ENCODE results near the gene TIGD1.
A peak's percentile ranks its signal among the peaks of the same experiment; 100 is the strongest.

TIGD1 gene

GRCh38 chr2:232511336-232511890 is 38.9 kb downstream of the TIGD1 start:
- no peaks in the 10 kb centered on the region for H3K4me1 Mint-ChIP-seq
- no peak for ATAC-seq
- no peak overlapping the region for H3K27ac Mint-ChIP-seq
- peaks cover 14% of the 10 kb centered on the region for H3K27me3 Mint-ChIP-seq
- no peak overlapping the region for H3K4me3 Mint-ChIP-seq
- no peaks in the 10 kb centered on the region for H3K36me3 Mint-ChIP-seq (ENCODE audit: low read depth)
- DNase-seq, result no peak
- no peaks in the 10 kb centered on the region for H3K9me3 Mint-ChIP-seq

GRCh38 chr2:232508251-232508650 is 42.1 kb downstream of the TIGD1 start:
- Mint-ChIP-seq H3K27ac (no peak overlapping the region), H3K4me1 (peaks cover 9% of the 10 kb centered on the region), H3K9me3 (no peaks in the 10 kb centered on the region), H3K4me3 (no peak overlapping the region), H3K27me3 (peaks cover 34% of the 10 kb centered on the region), H3K36me3 (ENCODE audit: low read depth) (no peaks in the 10 kb centered on the region)
- DNase-seq, result no peak
- ATAC-seq, result no peak

- Mint-ChIP-seq H3K4me1 (peaks cover 14% of the 10 kb centered on the region), H3K36me3 (ENCODE audit: low read depth) (no peaks in the 10 kb centered on the region), H3K9me3 (no peaks in the 10 kb centered on the region), H3K27me3 (peaks cover 36% of the 10 kb centered on the region), H3K27ac (no peak overlapping the region), H3K4me3 (no peak overlapping the region)
- DNase-seq, result no peak
- no peak for ATAC-seq
Observed at GRCh38 chr2:232506709-232507108, 43.6 kb downstream of the TIGD1 start.

GRCh38 chr2:232505856-232506255 is 44.5 kb downstream of the TIGD1 start:
- H3K9me3 Mint-ChIP-seq, result no peaks in the 10 kb centered on the region
- H3K36me3 Mint-ChIP-seq (ENCODE audit: low read depth), result no peaks in the 10 kb centered on the region
- peaks cover 36% of the 10 kb centered on the region for H3K27me3 Mint-ChIP-seq
- ATAC-seq (no peak), DNase-seq (no peak)
- no peak overlapping the region for H3K27ac Mint-ChIP-seq
- peaks cover 14% of the 10 kb centered on the region for H3K4me1 Mint-ChIP-seq
- H3K4me3 Mint-ChIP-seq, result no peak overlapping the region

- Mint-ChIP-seq H3K27ac (no peak overlapping the region), H3K4me3 (peak overlapping the region; percentile 34), H3K4me1 (peaks cover 14% of the 10 kb centered on the region), H3K36me3 (ENCODE audit: low read depth) (no peaks in the 10 kb centered on the region), H3K27me3 (peaks cover 33% of the 10 kb centered on the region), H3K9me3 (no peaks in the 10 kb centered on the region)
- DNase-seq, result no peak
- ATAC-seq, result peak; percentile 33
Observed at GRCh38 chr2:232504438-232504837, 45.9 kb downstream of the TIGD1 start.

GRCh38 chr2:232503809-232504323 is 46.5 kb downstream of the TIGD1 start:
- no peak for ATAC-seq
- Mint-ChIP-seq H3K4me1 (peaks cover 14% of the 10 kb centered on the region), H3K36me3 (ENCODE audit: low read depth) (no peaks in the 10 kb centered on the region), H3K27me3 (peaks cover 33% of the 10 kb centered on the region), H3K27ac (no peak overlapping the region), H3K4me3 (peak overlapping the region; percentile 2), H3K9me3 (no peaks in the 10 kb centered on the region)
- DNase-seq, result no peak

GRCh38 chr2:232502911-232503808 is 47.2 kb downstream of the TIGD1 start:
- peaks cover 37% of the 10 kb centered on the region for H3K27me3 Mint-ChIP-seq
- H3K4me3 Mint-ChIP-seq, result peak overlapping the region; percentile 65
- DNase-seq (peak; percentile 48), ATAC-seq (peak; percentile 20)
- H3K27ac Mint-ChIP-seq, result no peak overlapping the region
- H3K36me3 Mint-ChIP-seq (ENCODE audit: low read depth), result no peaks in the 10 kb centered on the region
- H3K4me1 Mint-ChIP-seq, result peaks cover 14% of the 10 kb centered on the region
- no peaks in the 10 kb centered on the region for H3K9me3 Mint-ChIP-seq

- ATAC-seq, result no peak
- Mint-ChIP-seq H3K27me3 (peaks cover 37% of the 10 kb centered on the region), H3K4me1 (peaks cover 14% of the 10 kb centered on the region), H3K36me3 (ENCODE audit: low read depth) (no peaks in the 10 kb centered on the region), H3K4me3 (peak overlapping the region; percentile 65), H3K9me3 (no peaks in the 10 kb centered on the region), H3K27ac (no peak overlapping the region)
- DNase-seq, result no peak
Observed at GRCh38 chr2:232502511-232502910, 47.8 kb downstream of the TIGD1 start.

- Mint-ChIP-seq H3K27me3 (peaks cover 35% of the 10 kb centered on the region), H3K4me3 (no peak overlapping the region)
Observed at GRCh38 chr2:232501794-232502390, 48.5 kb downstream of the TIGD1 start.

GRCh38 chr2:232501331-232501771 is 49.0 kb downstream of the TIGD1 start:
- no peak for ATAC-seq

More at GRCh38 chr2:232501794-232502390, 48.5 kb downstream of the TIGD1 start:
- Mint-ChIP-seq H3K9me3 (no peaks in the 10 kb centered on the region), H3K36me3 (ENCODE audit: low read depth) (no peaks in the 10 kb centered on the region), H3K27ac (no peak overlapping the region), H3K4me1 (peaks cover 14% of the 10 kb centered on the region)
- DNase-seq, result no peak
- no peak for ATAC-seq

GRCh38 chr2:232498452-232498851 is 51.9 kb downstream of the TIGD1 start:
- Mint-ChIP-seq H3K27ac (no peak overlapping the region), H3K36me3 (ENCODE audit: low read depth) (no peaks in the 10 kb centered on the region), H3K27me3 (peaks cover 10% of the 10 kb centered on the region), H3K4me3 (no peak overlapping the region), H3K4me1 (peaks cover 4% of the 10 kb centered on the region), H3K9me3 (no peaks in the 10 kb centered on the region)
- ATAC-seq (no peak), DNase-seq (no peak)

More at GRCh38 chr2:232501331-232501771, 49.0 kb downstream of the TIGD1 start:
- H3K27ac Mint-ChIP-seq, result no peak overlapping the region
- no peaks in the 10 kb centered on the region for H3K36me3 Mint-ChIP-seq (ENCODE audit: low read depth)
- peaks cover 14% of the 10 kb centered on the region for H3K4me1 Mint-ChIP-seq
- DNase-seq, result no peak
- H3K9me3 Mint-ChIP-seq, result no peaks in the 10 kb centered on the region
- H3K4me3 Mint-ChIP-seq, result no peak overlapping the region
- peaks cover 35% of the 10 kb centered on the region for H3K27me3 Mint-ChIP-seq
